Fibroblast of skin of left quadriceps (primary cell): ENCODE data around the gene LRRC41.
"Not testable (repeated sequence)": the region's sequence is repeated elsewhere in the genome, so short reads cannot be mapped to it uniquely, and the experiment has no call there.

Experiments
- DNase-seq, 2 experiments: peaks; one replicate each; pipeline ENCODE4 v3.0.0-alpha.2; 2013; ENCODE audit warnings: low read depth in 2 of 2

The LRRC41 gene

DNA sequence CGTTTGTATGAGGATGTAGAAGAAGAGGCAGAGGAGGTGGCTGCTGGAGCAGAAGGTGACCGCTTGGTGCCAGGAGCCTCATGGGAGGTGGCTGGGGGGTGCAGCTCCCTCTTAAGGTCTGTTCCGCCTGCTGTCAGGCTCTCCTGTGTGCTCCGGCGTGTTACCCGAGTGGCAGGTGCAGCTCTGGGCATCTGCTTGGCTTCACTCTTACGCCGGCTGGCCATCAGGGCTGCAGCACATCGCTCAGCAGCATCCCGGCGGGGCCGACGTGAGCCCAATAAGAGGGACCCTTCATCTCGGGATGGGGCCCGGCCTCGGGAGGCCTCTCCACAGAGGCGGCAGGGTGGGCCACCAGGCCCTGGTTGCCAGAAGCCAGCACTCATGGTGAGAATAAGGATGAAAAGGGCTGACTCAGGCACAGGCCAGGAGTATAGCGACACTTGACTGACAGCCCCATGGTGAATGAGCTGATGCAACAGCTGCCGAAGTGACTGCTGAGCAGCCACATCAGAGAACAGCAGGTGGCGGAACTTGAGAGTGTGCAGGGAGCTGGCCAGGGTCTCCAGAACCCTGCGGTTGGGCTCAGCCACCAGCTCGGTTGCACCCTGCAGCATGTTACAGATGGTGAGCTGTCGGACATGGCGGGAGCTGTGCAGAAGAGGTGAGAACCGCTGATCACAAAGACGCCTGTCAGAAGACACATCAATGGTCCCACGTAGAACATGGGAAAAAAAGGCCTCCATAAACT lies 17.5 kb downstream of the LRRC41 start:
- no peak for DNase-seq

DNA sequence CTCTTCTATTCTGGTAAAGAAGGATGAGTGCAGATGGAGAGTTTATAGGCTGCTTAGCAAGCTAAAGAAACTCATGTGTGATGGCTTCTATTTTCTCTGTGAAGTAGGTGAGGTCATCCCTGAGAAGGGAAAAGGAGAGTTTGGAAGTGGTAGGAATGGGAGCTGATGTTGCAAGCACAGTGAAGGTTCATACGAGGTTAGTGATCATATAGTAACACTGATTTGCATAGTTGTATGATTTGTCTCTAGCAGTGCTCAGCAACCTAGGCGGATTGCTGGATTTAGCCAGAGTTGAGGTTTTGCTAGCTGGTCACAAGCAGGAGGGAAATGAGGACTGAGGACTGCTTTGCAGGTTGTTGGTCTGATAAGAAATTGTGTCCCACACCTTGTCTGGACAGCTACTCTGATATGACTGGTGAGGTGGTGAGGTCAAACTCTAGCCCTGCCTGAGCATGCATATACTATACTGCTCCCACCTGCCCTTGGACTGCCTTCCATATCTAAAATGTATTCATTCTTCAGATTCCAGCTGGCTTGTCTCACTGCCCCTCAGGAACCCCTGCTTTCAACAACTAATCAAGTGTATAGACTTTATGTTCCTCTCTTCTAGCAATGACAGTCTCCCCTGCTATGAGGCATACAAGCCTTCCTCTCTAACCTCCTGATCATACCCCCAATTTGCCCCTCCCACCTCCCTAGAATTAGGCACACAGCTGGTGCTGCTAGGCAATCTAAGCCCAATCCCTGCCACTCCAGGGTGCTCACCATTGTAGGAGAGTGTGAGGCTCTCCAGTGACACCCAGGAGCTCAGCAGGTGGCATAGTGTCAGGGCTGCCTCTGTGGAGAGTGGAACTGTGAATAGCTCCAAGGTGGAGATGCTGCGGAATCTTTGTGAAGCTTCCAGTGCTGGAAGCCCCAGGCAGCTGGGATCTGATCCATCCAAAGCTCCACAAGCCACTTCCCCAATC lies 18.5 kb downstream of the LRRC41 start:
- DNase-seq: peak in 1 of 2 experiments; percentile 17

- DNase-seq: no peak
Observed at GRCh38 chr1:46284058-46284457, 19.4 kb downstream of the LRRC41 start.

DNA sequence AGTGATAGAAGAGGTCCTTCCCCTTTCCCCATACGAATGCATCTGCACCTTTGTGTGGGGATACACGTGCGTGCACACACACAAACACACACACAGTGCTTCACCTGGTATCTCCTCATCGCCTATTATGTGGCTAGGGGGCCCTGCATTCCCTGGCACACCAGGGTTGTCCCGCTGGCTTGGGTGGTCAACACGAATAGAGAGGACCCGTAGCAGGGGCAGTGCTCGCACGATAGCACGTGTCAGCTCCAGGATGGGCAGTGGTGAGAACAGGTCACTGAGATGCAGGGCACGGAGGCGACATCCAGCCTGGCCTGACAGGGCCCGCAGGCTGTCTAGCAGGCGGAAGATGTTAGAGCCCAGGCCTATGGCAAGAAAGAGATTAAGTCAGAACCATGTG lies 22.4 kb downstream of the LRRC41 start:
- DNase-seq: no peak

GRCh38 chr1:46280092-46280491 lies 23.3 kb downstream of the LRRC41 start:
- no peak for DNase-seq

DNA sequence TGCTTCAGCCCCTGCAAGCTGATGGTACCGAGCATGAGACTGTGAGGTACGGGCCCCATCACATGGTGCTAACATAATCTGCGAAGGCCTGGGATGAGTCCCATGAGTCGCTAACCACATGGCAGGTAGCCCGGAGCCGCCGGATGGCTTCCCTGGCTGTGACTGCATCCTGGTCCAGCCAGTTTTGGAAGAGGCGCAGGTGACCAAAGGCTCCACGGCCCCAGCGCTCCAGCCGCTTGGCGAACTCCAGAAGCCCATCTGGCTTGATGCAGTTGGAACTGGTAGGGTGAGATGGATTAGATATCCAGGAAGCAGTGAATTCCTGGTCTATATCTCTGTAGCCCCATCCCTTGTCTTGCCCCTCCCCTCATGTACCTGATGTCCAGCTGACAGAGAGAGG lies 24.6 kb downstream of the LRRC41 start:
- no peak for DNase-seq

DNA sequence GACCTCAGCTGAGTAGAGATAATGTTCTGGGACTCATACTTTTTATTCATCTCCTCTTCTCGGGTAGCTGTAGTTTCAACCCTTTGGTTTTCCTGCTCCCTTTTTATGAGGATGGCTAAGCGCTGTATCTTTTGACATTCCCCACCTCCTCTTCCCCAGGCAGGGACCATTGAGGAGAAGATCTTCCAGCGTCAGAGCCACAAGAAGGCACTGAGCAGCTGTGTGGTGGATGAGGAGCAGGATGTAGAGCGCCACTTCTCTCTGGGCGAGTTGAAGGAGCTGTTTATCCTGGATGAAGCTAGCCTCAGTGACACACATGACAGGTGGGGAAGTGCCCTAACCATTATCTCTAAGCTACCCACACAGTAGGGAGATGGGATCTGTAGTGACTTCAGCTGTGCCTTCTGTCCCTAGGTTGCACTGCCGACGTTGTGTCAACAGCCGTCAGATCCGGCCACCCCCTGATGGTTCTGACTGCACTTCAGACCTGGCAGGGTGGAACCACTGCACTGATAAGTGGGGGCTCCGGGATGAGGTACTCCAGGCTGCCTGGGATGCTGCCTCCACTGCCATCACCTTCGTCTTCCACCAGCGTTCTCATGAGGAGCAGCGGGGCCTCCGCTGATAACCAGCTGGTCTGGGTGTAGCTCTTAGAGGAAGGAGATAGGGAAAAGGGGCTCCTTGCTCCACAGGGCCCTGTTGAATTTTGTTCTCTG lies 25.6 kb downstream of the LRRC41 start:
- DNase-seq: no peak

DNA sequence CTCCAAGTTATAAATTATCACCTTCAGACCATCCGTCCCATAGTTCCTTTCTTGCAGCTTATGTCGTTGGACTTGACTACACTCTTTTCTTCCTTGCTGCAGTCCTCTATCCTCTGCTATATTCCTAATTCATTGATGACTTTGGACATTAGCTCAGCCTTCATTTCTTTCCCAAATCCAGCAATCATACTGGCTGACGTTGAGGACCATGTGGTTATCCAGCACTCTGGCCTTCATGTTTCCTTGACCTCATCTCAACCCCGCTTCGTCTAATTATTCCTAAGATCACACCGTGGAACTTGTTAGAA lies 28.4 kb downstream of the LRRC41 start:
- DNase-seq: no peak

DNA sequence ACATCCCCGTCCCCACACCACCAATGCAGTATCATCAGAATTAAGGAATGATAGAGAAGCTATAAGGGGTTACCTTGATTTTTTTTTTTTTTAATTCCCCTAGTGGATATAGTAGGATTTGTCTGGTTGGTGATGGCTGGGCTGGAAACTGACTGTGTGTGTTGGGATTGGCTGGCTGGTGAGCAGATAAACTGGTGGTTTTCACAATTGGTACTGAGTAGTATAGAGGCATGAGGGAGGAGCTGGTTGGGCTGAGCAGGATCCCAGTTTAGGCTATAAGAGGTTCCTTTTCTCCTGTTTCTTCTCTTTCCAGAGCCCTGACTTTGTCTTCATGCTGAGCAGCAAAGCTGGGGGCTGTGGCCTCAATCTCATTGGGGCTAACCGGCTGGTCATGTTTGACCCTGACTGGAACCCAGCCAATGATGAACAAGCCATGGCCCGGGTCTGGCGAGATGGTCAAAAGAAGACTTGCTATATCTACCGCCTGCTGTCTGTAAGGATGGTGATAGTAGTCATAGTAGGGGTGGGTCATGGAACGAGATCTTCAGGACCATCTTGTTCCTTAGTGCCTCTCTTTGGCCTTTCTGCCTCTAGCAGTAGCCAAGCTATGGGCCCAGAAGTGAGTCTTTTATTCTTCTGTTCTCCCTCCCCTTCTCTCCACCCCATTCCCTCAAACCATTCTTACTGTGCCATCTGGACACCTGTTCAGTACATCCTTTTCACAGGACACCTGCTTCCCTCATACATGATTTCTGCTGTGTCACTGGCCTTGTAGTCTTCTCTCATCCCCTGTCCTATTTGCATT lies 29.0 kb downstream of the LRRC41 start:
- no peak for DNase-seq

DNA sequence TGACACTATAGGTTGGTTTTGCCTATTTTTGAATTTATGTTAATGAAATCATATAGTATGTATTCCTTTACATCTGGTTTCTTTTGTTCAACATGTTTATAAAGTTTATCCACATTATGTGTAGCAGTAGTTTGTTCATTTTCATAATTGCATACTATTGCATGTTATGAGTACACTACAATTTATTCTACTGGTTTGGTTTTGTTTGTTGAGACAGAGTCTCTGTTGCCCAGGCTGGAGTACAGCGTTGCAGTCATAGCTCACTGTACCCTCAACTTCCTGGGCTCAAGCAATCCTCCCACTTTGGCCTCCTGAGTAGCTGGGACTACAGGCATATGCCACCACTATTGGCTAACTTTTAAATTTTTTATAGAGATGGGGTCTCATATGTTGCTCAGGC lies 34.8 kb downstream of the LRRC41 start:
- no peak for DNase-seq

DNA sequence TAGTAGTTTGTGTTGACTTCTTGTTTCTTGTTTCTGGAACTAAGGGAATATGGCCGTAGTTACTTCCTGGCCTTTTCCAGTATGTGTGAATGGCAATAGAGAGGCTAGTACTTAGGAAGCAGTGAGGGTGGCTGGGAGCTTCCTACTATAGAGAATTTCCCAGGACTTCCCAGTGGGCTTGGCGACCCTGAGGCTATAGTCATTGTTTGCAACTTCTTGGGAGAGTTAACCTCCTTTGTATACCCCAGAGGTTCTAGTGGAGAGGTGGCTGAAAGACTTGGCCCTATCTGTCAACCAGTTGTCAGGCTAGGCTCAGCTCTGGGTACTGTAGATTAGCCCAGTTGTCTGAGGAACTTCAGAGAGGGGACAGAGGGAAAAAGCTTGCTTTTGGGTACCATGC lies 40.3 kb downstream of the LRRC41 start:
- no peak for DNase-seq

- no peak for DNase-seq
Observed at GRCh38 chr1:46262508-46262907, 40.9 kb downstream of the LRRC41 start.

GRCh38 chr1:46256523-46256922 lies 46.9 kb downstream of the LRRC41 start:
- no peak for DNase-seq

- DNase-seq: no peak
Observed at GRCh38 chr1:46254668-46255067, 48.7 kb downstream of the LRRC41 start.

DNA sequence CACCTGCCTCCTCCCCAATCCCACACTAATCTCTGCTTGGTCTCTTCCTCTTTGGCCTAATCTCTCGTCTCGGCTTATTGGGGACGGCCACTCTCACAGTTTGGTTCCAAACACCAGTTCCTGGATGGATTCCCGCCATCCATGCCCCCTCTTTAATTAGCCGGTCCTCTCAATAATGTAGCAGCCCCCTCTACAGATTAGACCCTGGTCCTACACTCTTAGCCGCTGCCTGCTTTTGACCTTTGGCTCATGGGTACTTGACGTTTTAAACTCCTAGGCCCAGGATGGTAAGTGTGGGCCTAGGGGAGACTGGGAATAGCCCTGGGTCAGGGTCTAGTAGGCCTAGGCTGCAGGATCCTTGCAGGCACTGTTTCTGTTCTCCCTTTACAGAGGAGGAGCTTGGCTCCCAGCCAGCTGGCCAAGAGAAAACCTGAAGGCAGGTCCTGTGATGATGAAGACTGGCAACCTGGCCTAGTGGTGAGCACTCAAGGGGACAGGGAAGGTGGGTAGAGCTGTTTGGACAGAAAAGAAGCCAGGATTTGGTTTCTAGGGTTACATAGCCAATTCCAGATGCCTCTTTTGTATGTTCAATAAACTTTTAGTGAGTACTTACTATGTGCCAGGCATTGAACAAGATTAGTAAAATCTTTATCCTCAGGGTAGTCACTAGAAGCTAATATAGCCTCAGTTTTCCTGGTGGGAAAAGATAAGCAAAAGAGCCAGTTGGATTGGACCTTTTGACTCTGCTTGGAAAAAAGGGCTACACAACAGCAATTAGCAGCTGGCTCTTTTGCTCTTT lies 55.1 kb downstream of the LRRC41 start:
- no peak for DNase-seq

- peak; percentile 98 for DNase-seq
Observed at GRCh38 chr1:46247436-46248121, 55.8 kb downstream of the LRRC41 start, which contains the start of gene RAD54L. Gene RAD54L, plus strand, starts transcription at chr1:46247763. Its CDS starts 643 bp downstream, at chr1:46248406.

DNA sequence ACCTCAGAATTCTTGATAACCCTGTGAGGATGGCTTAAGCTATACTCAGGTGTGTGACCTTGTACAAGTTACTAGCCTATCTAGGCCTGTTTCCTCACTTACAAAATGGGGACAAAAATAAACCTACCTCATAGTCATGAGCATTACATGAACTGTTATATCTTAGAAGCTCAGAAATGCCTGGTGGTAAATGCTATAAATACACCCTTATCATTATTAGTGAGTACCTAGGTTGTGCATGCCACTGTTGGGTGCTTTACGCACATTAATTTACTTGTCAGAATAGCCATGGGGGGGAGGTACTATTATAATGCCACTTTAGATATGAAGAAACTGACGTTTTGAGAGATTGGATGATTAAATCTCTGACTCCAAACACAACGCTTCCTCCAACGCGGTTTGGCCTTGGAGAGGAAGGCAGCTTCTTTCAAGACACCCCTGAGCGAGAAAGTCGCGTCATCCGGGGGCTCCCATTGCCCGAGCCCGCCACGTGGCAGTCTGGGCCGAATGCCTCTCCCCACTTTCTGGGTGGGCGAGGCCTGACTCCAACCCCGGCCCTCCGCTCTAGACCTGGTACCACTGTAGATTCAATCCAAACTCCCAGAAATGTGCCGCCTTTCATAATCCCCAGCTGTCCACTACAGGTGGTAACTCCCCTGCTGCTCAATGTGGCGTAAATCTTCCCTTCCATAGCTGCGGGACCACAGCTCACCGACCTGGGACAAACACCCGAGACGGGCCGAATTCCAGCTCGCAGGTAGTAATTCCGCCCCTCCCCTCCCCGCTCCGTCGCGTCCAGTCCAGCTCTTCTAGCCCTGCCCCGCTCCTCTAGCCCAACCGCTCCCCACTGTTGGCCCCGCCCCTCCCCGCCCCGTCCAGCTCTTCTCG lies 56.6 kb downstream of the LRRC41 start:
- peak; percentile 23 to 39 for DNase-seq

DNA sequence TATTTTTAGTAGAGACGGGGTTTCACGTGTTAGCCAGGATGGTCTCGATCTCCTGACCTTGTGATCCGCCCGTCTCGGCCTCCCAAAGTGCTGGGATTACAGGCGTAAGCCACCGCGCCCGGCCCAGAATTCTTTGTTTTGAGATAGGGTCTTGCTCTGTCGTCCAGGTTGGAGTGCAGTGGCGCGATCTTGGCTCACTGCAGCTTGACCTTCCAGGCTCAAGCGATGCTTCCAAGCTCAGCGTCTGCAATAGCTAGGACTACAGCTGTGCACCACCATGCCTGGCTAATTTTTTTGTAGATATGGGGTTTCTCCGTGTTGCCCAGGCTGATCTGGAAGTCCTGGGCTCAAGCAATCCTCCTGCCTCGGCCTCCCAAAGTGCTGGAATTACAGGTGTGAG lies 57.3 kb downstream of the LRRC41 start:
- not testable (repeated sequence) for DNase-seq
